Right lobe of liver (tissue), 4 donors: ENCODE data around the gene ZNF75A.
"Not testable (repeated sequence)": the region's sequence is repeated elsewhere in the genome, so short reads cannot be mapped to it uniquely, and the experiment has no call there.

ENCODE experiments used
- POLR2A ChIP-seq: fragments of 450-650 bp; IDR thresholded peaks from one replicate; pipeline ENCODE4 v1.6.1; 2017; ENCODE audit warnings: antibody characterized with exemption, mild to moderate bottlenecking
- TF ChIP-seq, protein P1 (sequence below), 4 donors: fragments of 200-600 bp in 3 of 4; fragments of 450-650 bp in 1 of 4; IDR thresholded peaks; one replicate each; pipeline versions ENCODE4 v1.5.1 to v1.8.0; 2016 to 2022; ENCODE audit warnings: antibody characterized with exemption in 4 of 4, mild to moderate bottlenecking in 2 of 4
- donor health status: DM: no; HTN: no; CAD: no.
- donor health status: DM: no; HTN: no; CAD: no.
- donor health status: DM: no; HTN: yes; CAD: no.

GRCh38 chr16:3270718-3271117 is 34.6 kb upstream of the ZNF75A start:
- TF ChIP-seq, protein P1, sequence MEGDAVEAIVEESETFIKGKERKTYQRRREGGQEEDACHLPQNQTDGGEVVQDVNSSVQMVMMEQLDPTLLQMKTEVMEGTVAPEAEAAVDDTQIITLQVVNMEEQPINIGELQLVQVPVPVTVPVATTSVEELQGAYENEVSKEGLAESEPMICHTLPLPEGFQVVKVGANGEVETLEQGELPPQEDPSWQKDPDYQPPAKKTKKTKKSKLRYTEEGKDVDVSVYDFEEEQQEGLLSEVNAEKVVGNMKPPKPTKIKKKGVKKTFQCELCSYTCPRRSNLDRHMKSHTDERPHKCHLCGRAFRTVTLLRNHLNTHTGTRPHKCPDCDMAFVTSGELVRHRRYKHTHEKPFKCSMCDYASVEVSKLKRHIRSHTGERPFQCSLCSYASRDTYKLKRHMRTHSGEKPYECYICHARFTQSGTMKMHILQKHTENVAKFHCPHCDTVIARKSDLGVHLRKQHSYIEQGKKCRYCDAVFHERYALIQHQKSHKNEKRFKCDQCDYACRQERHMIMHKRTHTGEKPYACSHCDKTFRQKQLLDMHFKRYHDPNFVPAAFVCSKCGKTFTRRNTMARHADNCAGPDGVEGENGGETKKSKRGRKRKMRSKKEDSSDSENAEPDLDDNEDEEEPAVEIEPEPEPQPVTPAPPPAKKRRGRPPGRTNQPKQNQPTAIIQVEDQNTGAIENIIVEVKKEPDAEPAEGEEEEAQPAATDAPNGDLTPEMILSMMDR (IDR thresholded peaks at IDR 0.05) = not testable (repeated sequence)
- TF ChIP-seq POLR2A = not testable (repeated sequence)
